Suprapubic skin (tissue), 4 donors: ENCODE measurements around the gene FLT1.

Source experiments
- CTCF ChIP-seq, 2 donors: fragments of 200-600 bp in 1 of 2; fragments of 450-650 bp in 1 of 2; sonication (generic) in 1 of 2; IDR thresholded peaks; one replicate each; pipeline ENCODE4 v1.5.1; 2016 to 2019; ENCODE audit warnings: antibody characterized with exemption in 2 of 2, mild to moderate bottlenecking in 1 of 2, moderate library complexity in 1 of 2
- EP300 ChIP-seq: sonication (generic); formaldehyde crosslinking; IDR thresholded peaks from one replicate; pipeline ENCODE4 v1.6.1; 2017; ENCODE audit warnings: antibody characterized with exemption
- POLR2A ChIP-seq, 2 donors: fragments of 450-650 bp; IDR thresholded peaks; one replicate each; pipeline ENCODE4 v1.6.1; 2017; ENCODE audit warnings: antibody characterized with exemption in 2 of 2, mild to moderate bottlenecking in 2 of 2, moderate library complexity in 2 of 2
- POLR2AphosphoS5 ChIP-seq, 3 donors: sonication (generic); formaldehyde crosslinking; IDR thresholded peaks; one replicate each; pipeline ENCODE4 v1.6.1; 2017; ENCODE audit warnings: antibody characterized with exemption in 3 of 3

GRCh38 chr13:28435917-28436316 is 59.0 kb downstream of the FLT1 start:
- no peak for TF ChIP-seq CTCF (IDR thresholded peaks at IDR 0.05)
- no peak for TF ChIP-seq POLR2A (IDR thresholded peaks at IDR 0.05)
- no peak for TF ChIP-seq POLR2AphosphoS5 (IDR thresholded peaks at IDR 0.05)
- no peak for TF ChIP-seq EP300
